K562 (cell line): ENCODE measurements around the gene LRPAP1. TPM values are rescaled to one million over a fixed set of nuclear protein-coding genes. Genes with fewer than 3 reads are reported as not detected.

Experiments used
- ARID3A ChIP-seq: IDR thresholded peaks from 2 replicates; pipeline ENCODE4 v1.6.1; 2012; ENCODE audit warnings: low read depth, low read length, improper control_type of control experiment, borderline replicate concordance
- COPS2 ChIP-seq: fragments of 450-650 bp; conservative IDR thresholded peaks from 2 replicates; pipeline ENCODE4 v1.6.1; 2016; ENCODE audit warnings: mild to moderate bottlenecking, moderate library complexity
- FOS ChIP-seq: IDR thresholded peaks from 3 replicates; pipeline ENCODE4 v1.6.1; 2011; ENCODE audit not compliant: insufficient read length; ENCODE audit errors: extremely low read depth
- MTA1 ChIP-seq: fragments of 450-650 bp; IDR thresholded peaks from 2 replicates; pipeline ENCODE4 v1.6.1; 2017; ENCODE audit warnings: borderline replicate concordance
- NONO ChIP-seq, 2 experiments: fragments of 200-400 bp in 1 of 2; fragments of 450-650 bp in 1 of 2; formaldehyde crosslinking in 1 of 2; IDR thresholded peaks; 2 replicates each; pipeline ENCODE4 v1.6.1; 2017; ENCODE audit warnings: low read depth in 2 of 2, mild to moderate bottlenecking in 2 of 2, moderate library complexity in 2 of 2, low read length in 1 of 2
- NRF1 ChIP-seq, 2 experiments: fragments of 450-650 bp; IDR thresholded peaks in 1 of 2; conservative IDR thresholded peaks in 1 of 2; 2 replicates each; pipeline ENCODE4 v1.6.1; 2014; ENCODE audit warnings: mild to moderate bottlenecking in 2 of 2
- PHB2 ChIP-seq: fragments of 450-650 bp; IDR thresholded peaks from 2 replicates; pipeline ENCODE4 v1.6.1; 2017; ENCODE audit warnings: low read depth
- PYGO2 ChIP-seq: fragments of 450-650 bp; IDR thresholded peaks from 2 replicates; pipeline ENCODE4 v1.6.1; 2016; ENCODE audit warnings: mild to moderate bottlenecking, missing genetic modification characterization, moderate library complexity, missing compliant biosample characterization
- RNF2 ChIP-seq: sonication (generic); IDR thresholded peaks from 2 replicates; pipeline ENCODE4 v1.6.1; 2016
- TFAM ChIP-seq: fragments of 250-450 bp; sonication (Bioruptor Pico); conservative IDR thresholded peaks from 2 replicates; pipeline ENCODE4 v1.5.0; 2021; ENCODE audit warnings: mild to moderate bottlenecking, moderate library complexity
- TGIF2 ChIP-seq: sonication (generic); formaldehyde crosslinking; IDR thresholded peaks from 2 replicates; pipeline ENCODE4 v1.8.1; 2022; ENCODE audit warnings: mild to moderate bottlenecking, missing genetic modification reagents, moderate library complexity
- ZNF408 ChIP-seq: fragments of 250-450 bp; sonication (Bioruptor Pico); IDR thresholded peaks from 2 replicates; pipeline ENCODE4 v1.4.0; 2020; ENCODE audit warnings: low read depth, mild to moderate bottlenecking, moderate library complexity
- ZNF830 ChIP-seq: fragments of 250-450 bp; sonication (Bioruptor Pico); IDR thresholded peaks from 2 replicates; pipeline ENCODE4 v1.5.0; 2021; ENCODE audit warnings: mild to moderate bottlenecking
- polyA plus RNA-seq, 8 experiments: library from polyadenylated mRNA; depleted of rRNA in 4 of 8; stranded (reverse) in 5 of 8; unstranded in 3 of 8; fragments of >200 nt; fragmentation: Nextera tagmentation in 2 of 8; fragmentation: Illumina TruSeq in 1 of 8; extraction: Ambion mirVana in 2 of 8; extraction: Trizol in 1 of 8; gene quantifications; 2 replicates each; pipeline versions ENCODE4 v1.2.1 to v1.2.3, GENCODE V29; 2011 to 2014; ENCODE audit warnings: inconsistent platforms in 1 of 8, missing spikeins in 1 of 8
- total RNA-seq, 7 experiments: library from RNA; depleted of rRNA in 6 of 7; stranded (reverse); fragments of >200 nt in 6 of 7; fragmentation: Illumina TruSeq in 2 of 7; extraction: Trizol in 2 of 7; gene quantifications; 2 replicates each; pipeline versions ENCODE4 v1.2.1 to v1.2.3, GENCODE V29; 2011 to 2021; ENCODE audit warnings: low replicate concordance in 1 of 7
- TF ChIP-seq, protein P1 (sequence below): fragments of 250-450 bp; sonication (Bioruptor Pico); IDR thresholded peaks from 2 replicates; pipeline ENCODE4 v1.8.0; 2022; ENCODE audit warnings: inconsistent platforms, mild to moderate bottlenecking, moderate library complexity, borderline replicate concordance
- TF ChIP-seq, protein P2 (sequence below), 2 experiments: fragments of 450-650 bp; formaldehyde crosslinking in 1 of 2; IDR thresholded peaks; 2 replicates each; pipeline versions ENCODE4 v1.4.0 to v1.6.1; 2014 to 2020; ENCODE audit warnings: mild to moderate bottlenecking in 2 of 2, borderline replicate concordance in 1 of 2, low read depth in 1 of 2

LRPAP1 gene
- total and polyA plus RNA-seq, 9 of the 15 experiments (the other 6 are each of a cell fraction or from before 2014, with no cell fraction given): 1.1 to 75.5 (median 41.8) TPM

DNA sequence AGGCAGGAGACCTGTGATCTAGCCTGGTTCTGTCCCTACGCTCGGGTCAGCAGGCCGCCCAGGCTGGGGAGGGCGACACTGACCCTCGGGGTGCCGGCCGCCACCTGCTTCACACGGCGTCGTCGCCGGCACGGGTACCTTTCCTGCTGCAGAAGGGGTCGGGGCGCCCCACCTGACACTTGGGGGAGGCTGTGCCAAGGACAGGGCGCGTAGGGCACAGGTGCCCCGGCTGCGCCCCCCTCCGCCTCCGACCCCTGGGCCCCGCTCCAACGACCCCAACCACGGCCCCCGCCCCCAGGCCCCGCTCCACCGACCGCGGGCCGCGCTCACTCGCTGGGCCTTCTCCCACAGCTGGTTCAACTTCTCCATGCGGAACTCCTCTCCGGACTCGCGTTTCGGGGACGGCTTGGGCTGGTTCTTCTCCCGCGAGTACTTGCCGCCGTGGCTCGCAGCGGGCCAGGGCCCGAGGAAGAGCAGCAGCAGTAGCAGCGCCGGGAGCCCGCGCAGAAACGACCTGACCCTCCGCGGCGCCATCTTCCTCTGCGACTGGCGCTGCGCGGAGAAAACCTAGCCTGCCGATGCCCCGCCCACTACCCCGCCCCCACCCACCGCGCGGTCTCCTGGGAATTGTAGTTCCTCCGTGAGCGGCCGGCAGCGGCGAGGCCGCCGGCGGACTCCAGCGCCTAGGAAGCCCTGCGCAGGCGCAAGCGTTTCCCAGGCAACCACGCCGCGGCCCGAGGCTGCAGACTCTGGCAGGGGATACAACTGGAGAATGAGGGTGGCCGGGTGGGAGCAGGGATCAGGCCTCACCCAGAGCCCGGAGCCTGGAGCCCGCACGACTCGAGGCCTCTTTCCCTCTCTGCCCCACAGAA is at the start of gene LRPAP1 (continued):
- TF ChIP-seq PYGO2 (no peak), NRF1 (conservative IDR thresholded peaks at IDR 0.05 in 1 of 2, IDR thresholded peaks at IDR 0.05 in 1 of 2) (peak; percentile 95 to 96), COPS2 (no peak), ARID3A (no peak), ZNF408 (CRISPR knock-in tag) (no peak), FOS (no peak), PHB2 (no peak), MTA1 (no peak), NONO (IDR thresholded peaks at IDR 0.05; ENCODE audit: low read depth in 2 of 2, low read length in 1 of 2) (peak; percentile 62 to 84; a peak in 2 of 4 replicates), ZNF830 (CRISPR knock-in tag) (no peak), RNF2 (no peak), TGIF2 (CRISPR knock-in tag) (no peak), TFAM (CRISPR knock-in tag) (no peak)
- TF ChIP-seq, protein P1, sequence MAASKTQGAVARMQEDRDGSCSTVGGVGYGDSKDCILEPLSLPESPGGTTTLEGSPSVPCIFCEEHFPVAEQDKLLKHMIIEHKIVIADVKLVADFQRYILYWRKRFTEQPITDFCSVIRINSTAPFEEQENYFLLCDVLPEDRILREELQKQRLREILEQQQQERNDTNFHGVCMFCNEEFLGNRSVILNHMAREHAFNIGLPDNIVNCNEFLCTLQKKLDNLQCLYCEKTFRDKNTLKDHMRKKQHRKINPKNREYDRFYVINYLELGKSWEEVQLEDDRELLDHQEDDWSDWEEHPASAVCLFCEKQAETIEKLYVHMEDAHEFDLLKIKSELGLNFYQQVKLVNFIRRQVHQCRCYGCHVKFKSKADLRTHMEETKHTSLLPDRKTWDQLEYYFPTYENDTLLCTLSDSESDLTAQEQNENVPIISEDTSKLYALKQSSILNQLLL (CRISPR knock-in tag): no peak
- TF ChIP-seq, protein P2, sequence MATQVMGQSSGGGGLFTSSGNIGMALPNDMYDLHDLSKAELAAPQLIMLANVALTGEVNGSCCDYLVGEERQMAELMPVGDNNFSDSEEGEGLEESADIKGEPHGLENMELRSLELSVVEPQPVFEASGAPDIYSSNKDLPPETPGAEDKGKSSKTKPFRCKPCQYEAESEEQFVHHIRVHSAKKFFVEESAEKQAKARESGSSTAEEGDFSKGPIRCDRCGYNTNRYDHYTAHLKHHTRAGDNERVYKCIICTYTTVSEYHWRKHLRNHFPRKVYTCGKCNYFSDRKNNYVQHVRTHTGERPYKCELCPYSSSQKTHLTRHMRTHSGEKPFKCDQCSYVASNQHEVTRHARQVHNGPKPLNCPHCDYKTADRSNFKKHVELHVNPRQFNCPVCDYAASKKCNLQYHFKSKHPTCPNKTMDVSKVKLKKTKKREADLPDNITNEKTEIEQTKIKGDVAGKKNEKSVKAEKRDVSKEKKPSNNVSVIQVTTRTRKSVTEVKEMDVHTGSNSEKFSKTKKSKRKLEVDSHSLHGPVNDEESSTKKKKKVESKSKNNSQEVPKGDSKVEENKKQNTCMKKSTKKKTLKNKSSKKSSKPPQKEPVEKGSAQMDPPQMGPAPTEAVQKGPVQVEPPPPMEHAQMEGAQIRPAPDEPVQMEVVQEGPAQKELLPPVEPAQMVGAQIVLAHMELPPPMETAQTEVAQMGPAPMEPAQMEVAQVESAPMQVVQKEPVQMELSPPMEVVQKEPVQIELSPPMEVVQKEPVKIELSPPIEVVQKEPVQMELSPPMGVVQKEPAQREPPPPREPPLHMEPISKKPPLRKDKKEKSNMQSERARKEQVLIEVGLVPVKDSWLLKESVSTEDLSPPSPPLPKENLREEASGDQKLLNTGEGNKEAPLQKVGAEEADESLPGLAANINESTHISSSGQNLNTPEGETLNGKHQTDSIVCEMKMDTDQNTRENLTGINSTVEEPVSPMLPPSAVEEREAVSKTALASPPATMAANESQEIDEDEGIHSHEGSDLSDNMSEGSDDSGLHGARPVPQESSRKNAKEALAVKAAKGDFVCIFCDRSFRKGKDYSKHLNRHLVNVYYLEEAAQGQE (IDR thresholded peaks at IDR 0.05; ENCODE audit: borderline replicate concordance): no peak
- TF ChIP-seq, protein P2 (CRISPR knock-in tag; IDR thresholded peaks at IDR 0.05; ENCODE audit: low read depth): no peak
